Prostate gland (tissue), 2 donors: ENCODE measurements around the gene MSRB2.

ENCODE experiments used
- CTCF ChIP-seq, 4 experiments: fragments of 200-600 bp in 2 of 4; fragments of 450-650 bp in 2 of 4; sonication (generic) in 2 of 4; IDR thresholded peaks; 1 replicate in 3 of 4; 2 replicates in 1 of 4; pipeline ENCODE4 v1.5.1; 2016 to 2019; ENCODE audit warnings: antibody characterized with exemption in 4 of 4, mild to moderate bottlenecking in 2 of 4, moderate library complexity in 2 of 4
- POLR2A ChIP-seq: fragments of 450-650 bp; IDR thresholded peaks from one replicate; pipeline ENCODE4 v1.6.1; 2016; ENCODE audit warnings: antibody characterized with exemption, mild to moderate bottlenecking
- POLR2AphosphoS5 ChIP-seq: sonication (generic); formaldehyde crosslinking; IDR thresholded peaks from one replicate; pipeline ENCODE4 v1.6.1; 2017; ENCODE audit warnings: antibody characterized with exemption

GRCh38 chr10:23046027-23046426 lies 49.4 kb upstream of the MSRB2 start:
- TF ChIP-seq CTCF (IDR thresholded peaks at IDR 0.05) (no peak), POLR2AphosphoS5 (no peak), POLR2A (no peak)
